Amniotic epithelial cell (primary cell): ENCODE results near the gene ST6GALNAC3.
"Not testable (repeated sequence)": the region's sequence is repeated elsewhere in the genome, so short reads cannot be mapped to it uniquely, and the experiment has no call there.

Experiments
- DNase-seq: peaks from one replicate; pipeline ENCODE4 v3.0.0-alpha.2; 2010; ENCODE audit warnings: low read depth

The ST6GALNAC3 gene

DNA sequence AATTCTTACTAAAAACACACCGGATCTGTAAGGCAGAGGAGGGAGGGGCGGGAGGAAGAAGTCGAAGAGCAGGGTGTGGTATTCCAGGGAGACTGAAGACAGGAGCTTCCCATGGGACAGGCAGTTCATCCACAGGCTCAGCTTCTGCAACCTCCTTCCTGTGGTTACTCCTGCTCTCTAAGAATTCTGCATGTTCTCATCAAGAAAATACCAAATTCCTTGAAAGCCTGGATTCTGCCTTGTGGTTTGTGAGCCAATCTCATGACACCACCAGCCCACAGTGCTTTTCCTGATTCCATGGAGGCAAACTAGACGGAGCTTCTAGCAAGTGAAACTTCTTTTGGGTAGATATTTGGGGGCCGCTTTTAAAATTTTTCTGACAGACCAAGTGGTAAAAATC, 1.1 kb upstream of the ST6GALNAC3 start:
- DNase-seq: peak; percentile 98

DNA sequence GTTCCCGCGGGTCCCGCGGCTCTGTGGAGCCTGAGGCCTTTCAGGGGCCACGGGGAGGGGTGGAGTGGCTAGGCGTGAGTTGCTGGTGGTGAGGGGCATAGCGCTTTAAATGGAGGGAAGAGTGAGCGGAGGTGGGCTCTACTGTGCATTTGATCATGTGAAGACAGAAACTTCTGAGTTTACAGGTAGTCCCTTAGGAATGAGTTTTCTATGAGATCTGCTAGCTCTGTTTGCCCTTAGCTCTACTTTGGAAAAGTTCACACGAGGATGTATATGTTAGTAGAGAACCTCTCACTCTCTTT, 593 bp downstream of the ST6GALNAC3 start:
- no peak for DNase-seq

DNA sequence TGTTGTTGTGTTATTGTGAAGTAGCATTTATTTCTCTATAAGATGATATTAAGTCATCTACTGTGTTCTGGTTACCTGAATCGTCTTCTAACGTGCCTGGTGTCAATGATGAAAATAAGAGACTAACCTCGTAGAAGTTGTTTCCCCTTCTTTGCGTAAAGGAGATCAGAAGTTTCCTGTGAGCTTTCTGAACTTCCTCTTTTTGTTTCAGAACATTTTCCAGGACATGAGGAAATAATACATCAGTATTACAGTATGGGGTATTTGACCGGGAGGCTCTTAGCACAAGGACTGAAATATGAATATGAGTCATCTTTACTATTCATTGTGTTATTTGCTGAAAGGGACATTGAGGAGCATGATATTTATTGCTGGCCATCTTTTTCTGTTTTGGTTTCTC, 1.3 kb downstream of the ST6GALNAC3 start:
- peak; percentile 37 for DNase-seq

GRCh38 chr1:76079475-76080227, 5.1 kb downstream of the ST6GALNAC3 start:
- no peak for DNase-seq

DNA sequence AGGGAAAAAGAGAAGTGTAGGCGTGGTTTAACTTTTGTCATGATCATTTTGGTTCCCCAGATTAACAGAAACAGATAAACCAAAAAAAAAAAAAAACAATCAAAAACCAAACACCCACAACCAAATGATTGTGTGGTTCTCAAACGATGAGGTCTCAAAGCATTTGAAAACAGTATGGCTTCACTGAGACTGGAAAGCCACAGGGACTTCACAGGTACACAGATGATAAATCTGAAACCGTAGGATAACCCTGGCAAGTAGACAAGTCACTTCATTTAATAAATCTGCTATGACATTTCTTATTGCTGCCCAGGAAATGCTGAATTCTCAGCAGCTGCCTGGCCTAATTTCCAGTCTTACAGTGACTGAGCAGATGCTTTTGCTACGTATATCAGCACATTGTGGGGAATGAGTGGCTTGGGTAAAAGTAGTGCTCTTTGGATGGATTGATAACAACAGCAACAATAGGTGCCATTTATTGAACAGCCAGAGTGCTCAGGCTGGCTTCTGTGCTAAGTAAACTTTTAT, 6.1 kb downstream of the ST6GALNAC3 start:
- no peak for DNase-seq

DNA sequence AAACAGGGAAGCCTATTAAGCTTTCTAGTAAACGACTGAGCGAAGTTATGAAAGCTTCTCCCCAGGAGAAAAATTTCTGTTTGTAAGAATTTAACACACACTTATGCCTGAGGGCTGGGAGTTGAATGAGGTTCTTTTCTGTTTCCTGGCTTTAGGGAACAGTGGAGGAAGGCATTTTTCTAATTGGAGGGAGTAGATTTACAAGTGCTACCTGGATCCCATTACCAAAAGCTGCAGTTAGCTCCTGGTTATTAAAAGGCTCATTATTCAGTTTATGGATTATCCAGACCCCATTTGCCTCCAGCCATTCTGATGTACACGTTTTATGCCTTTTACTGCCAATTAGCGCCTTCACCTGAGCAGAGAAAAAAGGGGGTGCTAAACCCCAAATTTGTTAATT, 7.5 kb downstream of the ST6GALNAC3 start:
- DNase-seq: no peak

- no peak for DNase-seq
Measured at GRCh38 chr1:76083189-76083588, 8.6 kb downstream of the ST6GALNAC3 start.

GRCh38 chr1:76084029-76084627, 9.6 kb downstream of the ST6GALNAC3 start:
- no peak for DNase-seq

DNA sequence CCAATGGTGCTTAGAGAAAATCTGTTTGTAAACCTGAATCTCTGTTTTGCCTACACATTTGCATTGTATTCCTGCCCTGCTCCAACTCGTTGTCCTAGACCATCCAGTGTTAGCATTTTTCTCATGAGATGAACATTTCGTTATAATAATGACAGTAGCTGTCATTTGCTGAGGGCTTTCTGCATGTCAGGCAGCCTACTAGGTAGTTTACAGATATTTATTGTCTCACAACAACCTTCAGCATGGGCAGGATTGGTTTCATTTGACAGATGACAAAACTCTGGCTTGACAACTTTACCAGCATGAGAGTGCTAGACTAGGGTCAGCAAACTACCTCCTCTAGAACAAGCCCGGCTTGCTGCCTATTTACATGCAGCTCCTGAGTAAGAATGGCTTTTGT, 10.1 kb downstream of the ST6GALNAC3 start:
- DNase-seq: no peak

- no peak for DNase-seq
Measured at GRCh38 chr1:76086109-76086508, 11.6 kb downstream of the ST6GALNAC3 start.

DNA sequence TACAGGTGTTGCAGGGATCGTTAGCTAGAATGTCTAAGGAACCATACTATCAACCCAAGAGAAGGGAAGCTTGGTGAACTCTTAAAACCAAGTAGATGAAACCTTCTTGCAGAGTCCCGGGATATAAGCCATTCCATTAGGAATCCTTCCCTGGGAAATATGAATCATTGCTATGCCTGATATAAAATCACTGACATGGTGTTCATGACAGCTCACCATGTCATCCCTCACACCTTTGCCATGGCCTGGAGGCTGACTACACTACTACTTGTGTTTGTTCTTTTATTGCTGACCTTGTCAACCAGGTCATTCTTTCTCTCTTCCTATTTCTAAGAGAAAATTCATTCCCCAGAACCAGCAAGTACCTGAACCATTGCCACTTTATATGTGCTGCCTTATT, 12.1 kb downstream of the ST6GALNAC3 start:
- no peak for DNase-seq

DNA sequence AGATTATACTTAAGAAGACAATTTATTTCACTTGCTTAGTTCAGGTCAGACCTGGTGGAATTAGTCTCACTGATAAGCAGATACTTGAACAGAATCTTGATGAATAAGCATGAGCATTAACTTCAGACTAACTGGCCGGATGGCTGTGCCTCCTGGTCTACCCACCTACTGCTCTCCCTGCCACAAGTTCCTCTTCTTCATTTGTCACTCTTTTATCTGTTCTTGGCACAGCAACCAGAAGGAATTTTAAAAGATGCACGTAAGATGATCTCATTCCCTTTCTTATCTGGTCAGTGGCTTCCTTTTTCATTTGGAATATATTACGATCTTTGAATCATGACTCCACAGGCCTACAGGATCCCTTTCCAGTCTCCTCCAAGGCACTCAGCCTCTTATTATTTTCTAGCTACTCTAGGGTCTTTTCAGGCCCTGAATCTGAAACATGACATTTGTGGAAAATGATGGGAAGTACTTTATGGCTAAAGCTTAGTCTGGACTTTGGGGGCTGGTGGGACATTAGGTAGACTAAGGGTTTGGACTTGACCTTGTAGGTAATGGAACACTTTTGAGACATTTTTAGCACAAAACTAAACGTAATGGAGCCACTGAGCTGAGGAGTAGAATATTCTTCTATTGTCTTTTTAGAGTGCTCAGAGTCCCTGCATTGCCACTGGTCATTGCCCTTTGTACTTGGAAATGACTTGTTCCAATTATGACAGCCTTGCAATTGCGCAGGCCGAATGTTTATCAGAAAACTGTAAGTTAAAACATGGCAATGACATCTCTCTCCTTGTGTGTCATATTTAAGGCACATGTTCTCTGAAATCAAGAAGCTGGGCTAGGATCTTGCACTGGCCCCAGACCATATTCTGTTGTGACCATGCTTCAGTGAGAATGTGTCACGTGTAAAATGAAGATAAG, 16.0 kb downstream of the ST6GALNAC3 start:
- peak; percentile 69 for DNase-seq

DNA sequence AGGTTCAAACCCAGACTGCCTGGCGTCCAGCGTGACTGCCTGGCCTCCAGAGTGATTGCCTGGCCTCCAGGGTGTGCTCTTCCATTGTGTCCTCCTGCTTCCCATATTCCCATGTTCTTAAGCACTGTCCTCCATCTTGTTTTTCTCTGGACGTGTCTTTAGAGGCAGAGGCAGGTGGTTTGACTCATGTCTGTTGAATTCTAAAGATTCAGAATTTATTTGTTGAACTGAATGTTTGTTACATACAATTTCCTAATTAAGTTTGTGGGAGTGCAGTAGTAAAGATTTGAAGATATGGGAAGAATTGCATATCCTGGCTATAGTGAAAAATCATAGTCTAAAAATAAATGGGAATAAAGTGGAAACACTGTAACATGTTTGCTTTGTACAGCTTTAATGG, 18.3 kb downstream of the ST6GALNAC3 start:
- DNase-seq: peak; percentile 26

GRCh38 chr1:76093522-76094312, 19.2 kb downstream of the ST6GALNAC3 start:
- no peak for DNase-seq

GRCh38 chr1:76095802-76096201, 21.3 kb downstream of the ST6GALNAC3 start:
- DNase-seq: no peak

GRCh38 chr1:76097064-76097463, 22.5 kb downstream of the ST6GALNAC3 start:
- not testable (repeated sequence) for DNase-seq

- no peak for DNase-seq
Measured at GRCh38 chr1:76098845-76099244, 24.3 kb downstream of the ST6GALNAC3 start.

DNA sequence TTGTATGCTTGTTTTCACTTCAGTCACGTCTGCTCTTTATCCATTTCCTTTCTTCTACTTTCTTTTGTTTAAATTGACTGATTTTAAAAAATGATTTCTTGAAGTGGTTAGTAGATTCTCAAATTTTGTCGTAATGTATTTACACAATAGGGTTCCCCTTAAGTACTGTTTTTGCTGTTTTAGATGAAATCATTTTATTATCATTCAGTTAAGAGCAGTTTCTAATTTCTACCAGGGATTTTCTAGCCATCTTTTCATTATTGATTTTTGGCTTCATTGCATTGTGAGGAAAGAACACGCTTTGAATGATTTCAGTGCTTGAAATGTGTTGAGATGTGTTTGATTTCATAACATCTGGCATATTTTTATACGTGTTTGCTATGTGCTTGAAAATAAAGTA, 27.0 kb downstream of the ST6GALNAC3 start:
- DNase-seq: no peak

- no peak for DNase-seq
Measured at GRCh38 chr1:76102046-76102445, 27.5 kb downstream of the ST6GALNAC3 start.

DNA sequence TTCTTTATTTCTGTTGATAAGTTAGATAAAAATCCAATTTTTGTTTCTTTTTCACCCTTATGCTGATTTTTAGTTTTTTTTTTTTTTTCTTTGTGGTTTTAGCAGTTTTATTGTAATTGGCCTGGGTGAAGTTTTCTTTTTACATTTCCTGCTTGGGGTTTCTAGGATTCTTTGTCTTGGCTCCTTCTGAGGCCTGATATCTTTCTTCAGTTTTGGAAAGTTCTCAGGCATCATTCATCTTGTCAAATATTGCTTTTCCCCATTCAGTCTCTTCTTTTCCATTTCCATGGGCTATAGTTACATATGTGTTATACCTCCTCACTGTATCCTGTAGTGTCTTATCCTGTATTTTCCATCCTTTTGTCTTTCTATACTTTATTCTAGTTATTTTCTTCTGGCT, 28.5 kb downstream of the ST6GALNAC3 start:
- no peak for DNase-seq

- peak; percentile 19 for DNase-seq
Measured at GRCh38 chr1:76105372-76105771, 30.8 kb downstream of the ST6GALNAC3 start.

GRCh38 chr1:76106251-76106650, 31.7 kb downstream of the ST6GALNAC3 start:
- no peak for DNase-seq
